Hepatic stellate cell (primary cell): ENCODE data around the gene COPG1.
"Not testable (repeated sequence)": the region's sequence is repeated elsewhere in the genome, so short reads cannot be mapped to it uniquely, and the experiment has no call there.

Experiments
- DNase-seq: peaks from one replicate; pipeline ENCODE4 v3.0.0; 2011; ENCODE audit warnings: low spot score

COPG1 gene, protein sequence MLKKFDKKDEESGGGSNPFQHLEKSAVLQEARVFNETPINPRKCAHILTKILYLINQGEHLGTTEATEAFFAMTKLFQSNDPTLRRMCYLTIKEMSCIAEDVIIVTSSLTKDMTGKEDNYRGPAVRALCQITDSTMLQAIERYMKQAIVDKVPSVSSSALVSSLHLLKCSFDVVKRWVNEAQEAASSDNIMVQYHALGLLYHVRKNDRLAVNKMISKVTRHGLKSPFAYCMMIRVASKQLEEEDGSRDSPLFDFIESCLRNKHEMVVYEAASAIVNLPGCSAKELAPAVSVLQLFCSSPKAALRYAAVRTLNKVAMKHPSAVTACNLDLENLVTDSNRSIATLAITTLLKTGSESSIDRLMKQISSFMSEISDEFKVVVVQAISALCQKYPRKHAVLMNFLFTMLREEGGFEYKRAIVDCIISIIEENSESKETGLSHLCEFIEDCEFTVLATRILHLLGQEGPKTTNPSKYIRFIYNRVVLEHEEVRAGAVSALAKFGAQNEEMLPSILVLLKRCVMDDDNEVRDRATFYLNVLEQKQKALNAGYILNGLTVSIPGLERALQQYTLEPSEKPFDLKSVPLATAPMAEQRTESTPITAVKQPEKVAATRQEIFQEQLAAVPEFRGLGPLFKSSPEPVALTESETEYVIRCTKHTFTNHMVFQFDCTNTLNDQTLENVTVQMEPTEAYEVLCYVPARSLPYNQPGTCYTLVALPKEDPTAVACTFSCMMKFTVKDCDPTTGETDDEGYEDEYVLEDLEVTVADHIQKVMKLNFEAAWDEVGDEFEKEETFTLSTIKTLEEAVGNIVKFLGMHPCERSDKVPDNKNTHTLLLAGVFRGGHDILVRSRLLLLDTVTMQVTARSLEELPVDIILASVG

DNA sequence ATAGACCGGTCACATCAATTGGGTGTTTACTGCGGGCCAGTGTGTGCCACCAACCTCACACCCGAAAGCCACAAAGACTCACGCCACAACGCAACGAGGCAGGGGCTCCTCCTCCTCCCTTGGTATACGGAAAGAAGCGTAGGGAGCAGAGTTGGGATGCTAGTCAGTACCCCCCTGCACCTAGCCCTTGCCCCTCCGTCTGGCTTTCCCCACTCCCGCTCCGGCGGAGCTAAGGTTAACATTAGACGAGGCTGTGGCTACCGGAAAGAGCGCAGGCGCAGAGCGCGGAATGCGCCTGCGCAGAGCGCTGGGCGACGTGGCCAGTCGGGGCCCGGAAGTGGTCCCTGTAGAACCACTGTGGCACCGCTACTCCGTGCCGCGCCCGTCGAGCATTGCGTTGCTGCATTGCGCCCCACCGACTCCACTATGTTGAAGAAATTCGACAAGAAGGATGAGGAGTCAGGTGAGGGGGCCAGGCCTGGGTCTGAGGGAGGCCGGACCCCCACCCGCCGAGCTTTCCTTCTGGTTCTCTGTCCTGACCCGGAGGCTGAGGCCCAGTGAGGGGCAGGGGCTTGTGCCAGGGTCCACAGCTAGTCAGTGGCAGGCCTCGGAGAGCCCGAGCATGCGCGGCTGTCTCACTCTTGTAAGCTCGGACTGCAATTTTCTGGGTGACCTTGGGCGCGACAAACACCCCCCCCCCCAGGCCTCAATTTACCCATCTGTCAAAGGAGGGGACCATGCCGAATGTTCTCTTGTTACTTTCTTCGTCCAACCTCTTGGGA is at the start of gene COPG1:
COPG1 (plus strand) TSS at position 323 of the 782 bp plus-strand sequence; CDS start at position 427, 104 bp downstream.
- DNase-seq = peak; percentile 98

- DNase-seq = no peak
These were observed 44.9 kb upstream of the COPG1 start for GRCh38 chr3:129204473-129204872.

DNA sequence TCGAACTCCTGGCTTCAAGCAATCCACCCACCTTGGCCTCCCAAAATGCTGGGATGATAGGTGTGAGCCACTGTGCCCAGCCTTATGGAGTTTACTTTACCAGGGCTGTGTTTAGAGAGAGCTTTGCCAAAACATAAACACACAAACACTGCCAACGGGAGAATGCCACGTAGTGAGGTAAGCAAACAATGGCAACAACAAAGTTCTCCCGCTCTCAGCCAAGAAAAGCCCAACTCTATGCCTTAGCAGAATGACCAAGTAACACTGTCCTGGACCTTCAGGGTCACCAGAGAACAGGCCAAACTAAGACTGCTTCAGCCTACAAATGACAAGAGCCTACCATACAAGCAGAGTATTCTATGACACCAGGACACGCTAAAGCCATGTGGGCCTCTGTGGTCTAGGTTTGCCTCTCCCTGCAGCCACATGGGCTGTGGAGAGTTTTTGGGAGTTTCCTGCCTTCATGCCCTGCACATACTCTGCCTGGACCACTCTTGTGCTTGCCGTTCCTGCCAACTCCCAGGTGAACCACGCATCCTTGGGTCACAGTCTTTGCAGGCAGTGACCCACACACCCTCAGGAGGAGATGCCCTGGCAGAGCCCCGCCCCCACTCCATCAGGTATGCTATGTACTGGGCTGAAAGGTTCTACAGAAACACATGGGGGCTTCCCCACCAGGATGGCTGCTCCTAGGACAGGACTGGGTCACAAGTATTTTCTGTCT is 44.1 kb upstream of the COPG1 start:
- DNase-seq = no peak

DNA sequence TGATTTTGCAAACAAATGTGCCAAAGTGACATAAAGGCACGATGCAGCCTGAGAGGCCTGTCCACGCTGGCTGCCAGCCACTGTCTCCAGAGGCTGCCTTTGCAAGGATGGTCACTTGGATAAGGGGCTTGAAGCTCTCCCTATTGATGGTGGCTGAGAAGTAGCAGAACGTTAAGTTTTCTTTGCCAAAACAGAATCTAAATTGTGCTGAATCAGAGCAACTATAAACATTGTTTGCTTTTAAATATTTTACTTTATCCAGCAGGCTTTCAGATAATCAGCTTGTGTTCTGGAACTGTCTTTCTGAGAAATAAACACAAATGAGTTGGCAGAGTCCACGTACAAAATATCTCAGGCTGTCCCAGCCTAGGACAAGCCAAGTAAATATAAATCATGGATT is 41.9 kb upstream of the COPG1 start:
- DNase-seq = no peak

GRCh38 chr3:129211345-129211744 is 38.1 kb upstream of the COPG1 start:
- DNase-seq = no peak

DNA sequence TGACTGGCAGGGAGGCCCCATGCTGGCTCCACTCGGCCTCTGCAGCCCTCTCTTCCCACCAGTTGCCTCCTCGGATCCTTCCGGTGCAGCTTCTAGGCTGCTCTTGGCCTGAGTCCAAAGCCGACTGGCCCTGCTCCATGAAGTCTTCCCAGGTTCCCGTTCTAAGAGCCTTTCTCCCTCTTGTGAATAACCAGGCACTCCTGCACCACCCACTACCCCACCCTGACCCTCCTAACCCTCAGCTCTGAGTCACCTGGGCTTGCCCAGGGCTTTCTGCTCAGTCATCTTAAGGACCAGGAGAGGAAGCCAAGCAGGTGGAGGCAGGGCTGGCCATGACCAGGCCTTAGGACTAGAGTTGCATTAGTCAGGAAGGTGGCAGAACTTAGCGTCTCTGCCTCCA is 37.6 kb upstream of the COPG1 start:
- DNase-seq = peak; percentile 59

DNA sequence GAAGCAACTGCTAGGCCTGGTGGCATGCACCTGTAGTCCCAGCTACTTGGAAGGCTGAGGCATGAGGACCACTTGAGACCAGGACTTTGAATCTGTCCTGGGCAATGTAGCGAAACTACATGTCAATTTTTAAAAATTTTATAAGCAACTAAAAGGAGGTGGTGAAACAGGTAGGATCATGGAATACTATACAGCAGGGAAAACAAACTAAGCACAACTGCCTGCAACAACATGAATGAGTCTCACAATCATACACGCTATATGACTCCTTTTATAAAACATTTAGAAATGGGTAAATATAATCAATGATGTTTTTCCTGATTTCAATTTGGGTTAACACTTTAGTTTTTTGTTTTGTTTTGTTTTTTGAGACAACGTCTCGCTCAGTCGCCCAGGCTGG is 36.2 kb upstream of the COPG1 start:
- DNase-seq = no peak

GRCh38 chr3:129218742-129219141 is 30.7 kb upstream of the COPG1 start:
- DNase-seq = no peak

- not testable (repeated sequence) for DNase-seq
These were observed 25.0 kb upstream of the COPG1 start for GRCh38 chr3:129224387-129224786.

- DNase-seq = peak; percentile 83
These were observed 24.4 kb upstream of the COPG1 start for GRCh38 chr3:129224984-129225393.

DNA sequence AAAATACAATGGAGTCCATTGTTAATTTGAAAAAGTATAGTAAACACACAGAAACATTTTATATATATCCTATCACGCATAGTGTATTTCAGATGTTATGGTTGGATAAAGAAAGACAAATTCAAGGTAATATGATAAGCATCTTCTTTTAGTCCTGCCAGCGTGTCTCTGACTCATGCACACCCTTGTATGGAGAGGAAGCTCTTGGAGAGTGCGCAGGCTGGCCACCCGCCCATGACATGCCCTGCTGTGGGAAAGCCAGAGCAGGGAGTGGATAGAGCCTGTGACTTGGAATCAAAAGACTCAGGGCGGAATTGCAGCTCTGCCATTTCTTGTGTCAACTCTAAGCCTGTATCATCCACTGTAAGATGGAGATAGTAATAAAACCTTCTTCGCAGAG is 23.0 kb upstream of the COPG1 start:
- no peak for DNase-seq

GRCh38 chr3:129228891-129229585 is 20.4 kb upstream of the COPG1 start:
- no peak for DNase-seq

DNA sequence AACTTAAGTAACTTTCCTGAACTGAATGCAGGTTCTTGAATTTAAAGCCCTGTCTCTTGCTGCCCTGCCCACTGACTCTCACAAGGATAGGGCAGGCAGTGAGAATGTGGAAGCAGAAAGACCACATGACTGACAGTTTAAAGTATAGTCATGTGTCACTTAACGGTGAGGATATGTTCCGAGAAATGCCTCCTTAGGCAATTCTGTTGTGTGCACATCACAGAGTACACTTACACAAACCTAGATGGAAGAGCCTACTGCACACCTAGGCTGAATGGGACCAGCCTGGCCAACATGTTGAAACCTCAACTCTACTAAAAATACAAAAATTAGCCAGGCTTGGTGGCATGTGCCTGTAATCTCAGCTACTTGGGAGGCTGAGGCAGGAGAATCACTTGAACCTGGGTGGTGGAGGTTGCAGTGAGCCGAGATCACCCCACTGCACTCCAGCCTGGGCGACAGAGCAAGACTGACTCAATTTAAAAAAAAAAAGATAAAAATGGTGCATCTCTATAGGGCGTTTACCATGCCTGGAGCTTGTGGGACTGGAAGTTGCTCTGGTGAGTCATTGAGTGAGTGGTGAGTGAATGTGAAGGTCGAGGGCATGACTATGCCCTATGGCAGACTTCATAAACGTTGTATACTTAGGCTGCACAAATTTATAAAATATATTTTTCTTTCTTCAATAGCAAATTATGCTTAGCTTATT is 18.9 kb upstream of the COPG1 start:
- DNase-seq = no peak

DNA sequence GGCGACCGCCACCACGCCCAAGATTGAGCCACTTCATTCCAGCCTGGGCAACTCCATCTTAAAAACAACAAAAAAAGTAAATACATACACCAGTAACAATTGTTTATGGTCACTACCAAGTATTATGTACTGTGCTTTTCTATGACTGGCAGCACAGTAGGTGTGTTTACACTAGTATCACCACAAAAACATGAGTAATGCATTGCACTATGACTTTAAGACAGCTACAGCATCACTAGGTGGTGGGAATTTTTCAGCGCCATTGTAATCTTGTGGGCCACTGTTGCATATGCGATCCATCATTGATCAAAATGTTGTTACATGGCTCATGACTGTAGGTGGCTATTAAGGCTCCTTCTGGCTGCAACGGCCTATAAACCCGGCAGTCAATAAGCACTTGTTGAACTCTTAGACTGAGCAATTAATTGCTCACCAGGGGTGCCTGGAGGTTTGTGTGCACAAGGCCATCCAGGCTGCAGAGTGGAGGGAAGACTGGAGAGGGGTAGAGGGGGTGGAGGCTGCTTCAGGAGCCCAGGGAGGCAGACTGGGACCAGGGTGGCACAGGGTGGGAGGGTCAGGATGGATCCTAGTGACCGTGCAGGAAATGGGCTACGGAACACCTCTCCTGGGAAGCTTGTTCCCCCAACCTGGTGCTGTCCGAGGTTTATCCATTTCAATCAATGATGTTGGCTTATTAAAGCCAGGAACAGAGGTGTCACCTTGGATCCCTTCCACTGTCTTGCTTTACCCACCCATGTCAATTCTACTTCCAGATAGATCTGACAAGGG is 17.9 kb upstream of the COPG1 start:
- DNase-seq = no peak

DNA sequence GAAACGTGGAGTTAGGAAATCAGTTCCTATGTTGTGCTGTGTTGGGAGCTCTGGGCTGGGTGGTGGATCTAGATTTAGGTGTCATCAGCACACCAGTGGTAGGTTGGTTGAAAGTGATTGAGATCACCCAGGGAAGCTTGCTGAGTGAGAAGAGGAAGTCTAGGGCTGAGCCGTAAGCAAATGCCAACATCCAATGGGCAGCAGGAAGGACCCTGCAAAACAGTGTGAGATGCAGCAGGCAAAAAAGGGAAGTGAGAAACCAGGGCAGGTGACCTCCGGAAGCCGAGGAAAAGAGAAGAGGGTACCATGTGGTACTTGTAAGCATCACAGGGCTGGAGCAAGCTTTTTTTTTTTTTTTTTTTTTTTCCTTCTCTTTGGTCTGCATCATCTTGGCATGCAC is 15.9 kb upstream of the COPG1 start:
- DNase-seq = no peak

- DNase-seq = no peak
These were observed 15.0 kb upstream of the COPG1 start for GRCh38 chr3:129234441-129234840.

- DNase-seq = no peak
These were observed 14.0 kb upstream of the COPG1 start for GRCh38 chr3:129235344-129235917.

DNA sequence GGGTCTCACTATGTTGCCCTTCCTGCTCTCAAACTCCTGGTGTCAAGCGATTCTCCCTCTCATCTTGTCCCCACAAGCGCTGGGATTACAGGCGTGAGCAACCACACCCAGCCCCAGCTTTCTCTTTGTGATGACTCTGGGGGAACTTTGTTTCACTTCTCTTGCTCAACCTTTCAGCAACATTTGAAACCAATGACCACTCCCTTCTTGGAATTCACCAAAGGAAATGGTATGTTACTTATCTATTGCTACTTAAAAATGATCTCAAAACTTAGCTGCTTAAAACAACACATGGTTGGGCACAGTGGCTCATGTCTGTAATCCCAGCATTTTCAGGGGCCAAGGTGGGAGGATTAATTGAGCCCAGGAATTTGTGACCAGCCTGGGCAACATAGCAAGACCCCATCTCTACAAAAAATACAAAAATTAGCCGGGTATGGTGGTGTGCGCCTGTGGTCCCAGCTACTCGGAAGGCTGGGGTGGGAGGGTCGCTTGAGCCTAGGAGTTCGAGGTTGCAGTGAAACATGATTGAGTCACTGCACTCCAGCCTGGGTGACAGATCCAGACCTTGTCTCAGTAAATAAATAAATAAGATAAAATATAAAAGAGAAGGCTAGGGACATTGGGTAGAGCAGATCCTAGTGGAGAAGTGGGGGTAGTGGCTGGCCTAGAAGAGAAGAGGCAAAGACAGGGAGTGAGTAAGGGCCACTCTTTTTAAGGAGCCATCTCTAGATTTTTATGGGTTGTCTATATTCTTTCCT is 10.3 kb upstream of the COPG1 start:
- no peak for DNase-seq
